Hepatocyte (in vitro differentiated cells): Measurements from ENCODE around the gene PIK3AP1. TPM values are rescaled to one million over a fixed set of nuclear protein-coding genes. Genes with fewer than 3 reads are reported as not detected.

Experiments
- DNase-seq: peaks from one replicate; pipeline ENCODE4 v3.0.0-alpha.2; 2016; ENCODE audit warnings: low spot score
- H2AFZ ChIP-seq: fragments of 200-600 bp; sonication (generic); 2 replicates; pipeline ENCODE4 v1.6.0; 2016; ENCODE audit warnings: antibody characterized with exemption, mild to moderate bottlenecking
- H3K27ac ChIP-seq: fragments of 200-600 bp; sonication (generic); 2 replicates; pipeline ENCODE4 v1.5.1; 2016; ENCODE audit warnings: mild to moderate bottlenecking
- H3K27me3 ChIP-seq: fragments of 200-600 bp; sonication (generic); 2 replicates; pipeline ENCODE4 v1.6.1; 2016
- H3K36me3 ChIP-seq: fragments of 200-600 bp; sonication (generic); replicated peaks from 2 replicates; pipeline ENCODE4 v1.5.1; 2016; ENCODE audit warnings: low read depth; ENCODE audit not compliant: insufficient read depth
- H3K4me1 ChIP-seq: fragments of 200-600 bp; sonication (generic); 2 replicates; pipeline ENCODE4 v1.5.1; 2016; ENCODE audit warnings: mild to moderate bottlenecking, moderate library complexity; ENCODE audit not compliant: insufficient read depth
- H3K4me2 ChIP-seq: fragments of 200-600 bp; sonication (generic); 2 replicates; pipeline ENCODE4 v1.6.0; 2016
- H3K4me3 ChIP-seq: fragments of 200-600 bp; sonication (generic); 2 replicates; pipeline ENCODE4 v1.5.1; 2016; ENCODE audit warnings: mild to moderate bottlenecking
- H3K79me2 ChIP-seq: fragments of 200-600 bp; sonication (generic); 2 replicates; pipeline ENCODE4 v1.6.0; 2017; ENCODE audit warnings: mild to moderate bottlenecking
- H3K9me2 ChIP-seq: fragments of 200-600 bp; sonication (generic); replicated peaks from 2 replicates; pipeline ENCODE4 v1.6.0; 2017; ENCODE audit warnings: mild to moderate bottlenecking; ENCODE audit not compliant: insufficient read depth
- H3K9me3 ChIP-seq: fragments of 200-600 bp; sonication (generic); 2 replicates; pipeline ENCODE4 v1.5.1; 2016; ENCODE audit warnings: low read depth, mild to moderate bottlenecking
- H4K20me1 ChIP-seq: fragments of 200-600 bp; sonication (generic); 2 replicates; pipeline ENCODE4 v1.6.0; 2016; ENCODE audit warnings: mild to moderate bottlenecking; ENCODE audit not compliant: insufficient read depth, poor library complexity, severe bottlenecking
- EZH2 ChIP-seq: fragments of 200-600 bp; sonication (generic); IDR thresholded peaks from 2 replicates; pipeline ENCODE4 v1.6.1; 2016; ENCODE audit warnings: antibody characterized with exemption, mild to moderate bottlenecking, borderline replicate concordance
- EZH2phosphoT487 ChIP-seq: fragments of 200-600 bp; sonication (generic); IDR thresholded peaks from one replicate; pipeline ENCODE4 v1.6.1; 2018; ENCODE audit warnings: antibody characterized with exemption, mild to moderate bottlenecking, low read depth, moderate library complexity; ENCODE audit not compliant: unreplicated experiment, severe bottlenecking
- WGBS: methylation state at CpG from one replicate; pipeline ENCODE4 v1.1.6; 2016; ENCODE audit warnings: low lambda C conversion rate; ENCODE audit errors: missing lambda C conversion rate; 5-methylcytosine and 5-hydroxymethylcytosine counted together
- polyA plus RNA-seq: library from polyadenylated mRNA; unstranded; fragments of >200 nt; fragmentation: Nextera tagmentation; extraction: Ambion mirVana; gene quantifications from 2 replicates; pipeline ENCODE4 v1.2.1, GENCODE V29; 2016
- total RNA-seq: library from RNA; depleted of rRNA; stranded (reverse); fragments of >200 nt; gene quantifications from 2 replicates; pipeline ENCODE4 v1.2.3, GENCODE V29; 2014
- TF ChIP-seq, protein P1 (sequence below): fragments of 200-600 bp; sonication (generic); IDR thresholded peaks from 2 replicates; pipeline ENCODE4 v1.5.1; 2016; ENCODE audit warnings: antibody characterized with exemption, mild to moderate bottlenecking; ENCODE audit not compliant: poor library complexity

The PIK3AP1 gene
- total and polyA plus RNA-seq, 2 experiments from 2014 or later, result 2.5 to 8.4 TPM

GRCh38 chr10:96724621-96725020 lies 4.3 kb upstream of the PIK3AP1 start:
- Histone ChIP-seq H3K4me2 (no peak overlapping the region), H3K9me3 (no peaks in the 10 kb centered on the region), H3K4me1 (peaks cover 7% of the 10 kb centered on the region), H3K36me3 (no peaks in the 10 kb centered on the region), H4K20me1 (no peaks in the 10 kb centered on the region), H3K79me2 (no peaks in the 10 kb centered on the region), H2AFZ (no peak overlapping the region), H3K27me3 (peaks cover 21% of the 10 kb centered on the region), H3K27ac (no peak overlapping the region), H3K4me3 (no peak overlapping the region), H3K9me2 (no peaks in the 10 kb centered on the region)
- DNase-seq, result no peak
- TF ChIP-seq EZH2phosphoT487, result no peak
- TF ChIP-seq, protein P1, sequence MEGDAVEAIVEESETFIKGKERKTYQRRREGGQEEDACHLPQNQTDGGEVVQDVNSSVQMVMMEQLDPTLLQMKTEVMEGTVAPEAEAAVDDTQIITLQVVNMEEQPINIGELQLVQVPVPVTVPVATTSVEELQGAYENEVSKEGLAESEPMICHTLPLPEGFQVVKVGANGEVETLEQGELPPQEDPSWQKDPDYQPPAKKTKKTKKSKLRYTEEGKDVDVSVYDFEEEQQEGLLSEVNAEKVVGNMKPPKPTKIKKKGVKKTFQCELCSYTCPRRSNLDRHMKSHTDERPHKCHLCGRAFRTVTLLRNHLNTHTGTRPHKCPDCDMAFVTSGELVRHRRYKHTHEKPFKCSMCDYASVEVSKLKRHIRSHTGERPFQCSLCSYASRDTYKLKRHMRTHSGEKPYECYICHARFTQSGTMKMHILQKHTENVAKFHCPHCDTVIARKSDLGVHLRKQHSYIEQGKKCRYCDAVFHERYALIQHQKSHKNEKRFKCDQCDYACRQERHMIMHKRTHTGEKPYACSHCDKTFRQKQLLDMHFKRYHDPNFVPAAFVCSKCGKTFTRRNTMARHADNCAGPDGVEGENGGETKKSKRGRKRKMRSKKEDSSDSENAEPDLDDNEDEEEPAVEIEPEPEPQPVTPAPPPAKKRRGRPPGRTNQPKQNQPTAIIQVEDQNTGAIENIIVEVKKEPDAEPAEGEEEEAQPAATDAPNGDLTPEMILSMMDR, result no peak
- TF ChIP-seq EZH2, result no peak
- WGBS, result 81% methylated on average over 6 of the region's 6 CpGs

GRCh38 chr10:96721207-96721572 lies 876 bp upstream of the PIK3AP1 start:
- H3K4me3 ChIP-seq, result peak overlapping the region; percentile 61
- H3K4me2 ChIP-seq, result peak overlapping the region; percentile 99
- no peak overlapping the region for H3K27ac ChIP-seq
- 41% methylated on average over 4 of the region's 4 CpGs for WGBS
- no peak for DNase-seq
- no peaks in the 10 kb centered on the region for H3K9me3 ChIP-seq
- H3K36me3 ChIP-seq, result no peaks in the 10 kb centered on the region
- no peaks in the 10 kb centered on the region for H3K79me2 ChIP-seq
- peaks cover 7% of the 10 kb centered on the region for H3K4me1 ChIP-seq
- TF ChIP-seq, protein P1, result no peak
- no peak for TF ChIP-seq EZH2
- no peak for TF ChIP-seq EZH2phosphoT487
- no peaks in the 10 kb centered on the region for H3K9me2 ChIP-seq
- peaks cover 42% of the 10 kb centered on the region for H3K27me3 ChIP-seq
- no peaks in the 10 kb centered on the region for H4K20me1 ChIP-seq
- no peak overlapping the region for H2AFZ ChIP-seq

- H3K4me3 ChIP-seq, result peak overlapping the region; percentile 61
- no peaks in the 10 kb centered on the region for H3K9me2 ChIP-seq
- no peaks in the 10 kb centered on the region for H4K20me1 ChIP-seq
- H3K4me1 ChIP-seq, result peaks cover 7% of the 10 kb centered on the region
- no peaks in the 10 kb centered on the region for H3K36me3 ChIP-seq
- peak; percentile 66 for DNase-seq
- no peaks in the 10 kb centered on the region for H3K9me3 ChIP-seq
- 5% methylated on average over 32 of the region's 38 CpGs for WGBS
- H2AFZ ChIP-seq, result peak overlapping the region; percentile 93
- TF ChIP-seq EZH2 (no peak), EZH2phosphoT487 (peak; percentile 47)
- TF ChIP-seq, protein P1, result peak; percentile 49
- H3K4me2 ChIP-seq, result peak overlapping the region; percentile 99
- H3K27me3 ChIP-seq, result peaks cover 39% of the 10 kb centered on the region
- H3K27ac ChIP-seq, result no peak overlapping the region
- no peaks in the 10 kb centered on the region for H3K79me2 ChIP-seq
Measured at GRCh38 chr10:96719850-96720421, 378 bp downstream of the PIK3AP1 start.
